HL-60 (cell line): ENCODE results near the gene SCN10A.

ENCODE experiments used
- DNase-seq, 2 experiments: peaks; one replicate each; pipeline ENCODE4 v3.0.0-alpha.2; 2010 to 2020; ENCODE audit warnings: low read depth in 1 of 2, low spot score in 1 of 2
- H3K27ac ChIP-seq: fragments of 250-450 bp; sonication (Bioruptor Pico); replicated peaks from 2 replicates; pipeline ENCODE4 v1.5.1; 2020; ENCODE audit warnings: mild to moderate bottlenecking, moderate library complexity
- H3K27me3 ChIP-seq: fragments of 250-450 bp; sonication (Bioruptor Pico); 2 replicates; pipeline ENCODE4 v1.5.1; 2021; ENCODE audit warnings: mild to moderate bottlenecking, moderate library complexity; ENCODE audit not compliant: insufficient read depth, poor library complexity, severe bottlenecking
- H3K4me3 ChIP-seq: replicated peaks from 2 replicates; pipeline ENCODE4 v1.5.1; 2011; ENCODE audit warnings: mild to moderate bottlenecking, control low read depth, low read length; ENCODE audit not compliant: insufficient read depth
- CTCF ChIP-seq: IDR thresholded peaks from one replicate; pipeline ENCODE4 v1.5.1; 2011; ENCODE audit warnings: low read length, control low read depth, inconsistent platforms; ENCODE audit not compliant: insufficient read depth
- GABPA ChIP-seq: IDR thresholded peaks from 2 replicates; pipeline ENCODE4 v1.6.1; 2012; ENCODE audit warnings: low read depth
- POLR2AphosphoS5 ChIP-seq: IDR thresholded peaks from 2 replicates; pipeline ENCODE4 v1.6.1; 2012; ENCODE audit warnings: low read depth
- REST ChIP-seq: IDR thresholded peaks from 2 replicates; pipeline ENCODE4 v1.6.1; 2012; ENCODE audit warnings: low read depth; ENCODE audit not compliant: insufficient replicate concordance
- SPI1 ChIP-seq: IDR thresholded peaks from 2 replicates; pipeline ENCODE4 v1.6.1; 2012; ENCODE audit warnings: low read depth, mild to moderate bottlenecking, borderline replicate concordance

Gene SCN10A

GRCh38 chr3:38842266-38842965 is 26.4 kb upstream of the SCN10A start:
- Histone ChIP-seq H3K4me3 (no peak overlapping the region), H3K27me3 (peaks cover 12% of the 10 kb centered on the region), H3K27ac (no peak overlapping the region)
- no peak for TF ChIP-seq CTCF
- TF ChIP-seq REST: no peak
- no peak for TF ChIP-seq GABPA
- no peak for TF ChIP-seq SPI1
- TF ChIP-seq POLR2AphosphoS5: no peak
- DNase-seq: no peak

GRCh38 chr3:38840987-38841386 is 25.0 kb upstream of the SCN10A start:
- TF ChIP-seq SPI1 (no peak), REST (no peak), CTCF (no peak)
- H3K27ac ChIP-seq: no peak overlapping the region
- H3K4me3 ChIP-seq: no peak overlapping the region
- peaks cover 12% of the 10 kb centered on the region for H3K27me3 ChIP-seq
- no peak for DNase-seq

GRCh38 chr3:38837358-38837757 is 21.3 kb upstream of the SCN10A start:
- H3K4me3 ChIP-seq: no peak overlapping the region
- TF ChIP-seq CTCF (no peak), SPI1 (no peak), POLR2AphosphoS5 (no peak), GABPA (no peak), REST (no peak)
- no peak for DNase-seq
- no peak overlapping the region for H3K27ac ChIP-seq
- peaks cover 3% of the 10 kb centered on the region for H3K27me3 ChIP-seq
